Central memory CD8-positive, alpha-beta T cell (primary cell): Measurements from ENCODE around the gene ALKBH2.
"Not testable (repeated sequence)": the region's sequence is repeated elsewhere in the genome, so short reads cannot be mapped to it uniquely, and the experiment has no call there.

Source experiments
- ATAC-seq: fragments of 150-1000 bp; cut with Tn5 transposase; replicated peaks from 2 replicates; pipeline ENCODE4 v1.10.0; 2022; ENCODE audit warnings: mild to moderate bottlenecking, moderate FRiP score, moderate number of reproducible peaks; ENCODE audit not compliant: poor library complexity, severe bottlenecking; ENCODE audit errors: extremely low read depth
- DNase-seq, 2 donors: peaks; one replicate each; pipeline ENCODE4 v3.0.0; 2021; ENCODE audit warnings: low spot score in 2 of 2
- H3K27ac Mint-ChIP-seq: one replicate; pipeline ENCODE4 v1.8.0; 2022; ENCODE audit warnings: low read depth, mild to moderate bottlenecking, moderate library complexity, mixed read lengths
- H3K27me3 Mint-ChIP-seq: one replicate; pipeline ENCODE4 v1.8.0; 2022; ENCODE audit warnings: mixed read lengths
- H3K36me3 Mint-ChIP-seq: one replicate; pipeline ENCODE4 v1.8.0; 2022; ENCODE audit warnings: mild to moderate bottlenecking, moderate library complexity, mixed read lengths; ENCODE audit not compliant: insufficient read depth
- H3K4me1 Mint-ChIP-seq: one replicate; pipeline ENCODE4 v1.8.0; 2022; ENCODE audit warnings: mixed read lengths
- H3K4me3 Mint-ChIP-seq: one replicate; pipeline ENCODE4 v1.8.0; 2022; ENCODE audit warnings: mild to moderate bottlenecking, moderate library complexity, mixed read lengths
- H3K9me3 Mint-ChIP-seq: one replicate; pipeline ENCODE4 v1.8.0; 2022; ENCODE audit warnings: mixed read lengths

ALKBH2 gene

GRCh38 chr12:109053382-109054123 lies 39.7 kb downstream of the ALKBH2 start:
- peaks cover 26% of the 10 kb centered on the region for H3K36me3 Mint-ChIP-seq
- DNase-seq (peak in 1 of 2 donors; percentile 21), ATAC-seq (peak; percentile 71)
- H3K4me1 Mint-ChIP-seq, result peaks cover 21% of the 10 kb centered on the region
- H3K27ac Mint-ChIP-seq, result peak overlapping the region; percentile 98
- H3K27me3 Mint-ChIP-seq, result no peaks in the 10 kb centered on the region
- peak overlapping the region; percentile 88 for H3K4me3 Mint-ChIP-seq
- no peaks in the 10 kb centered on the region for H3K9me3 Mint-ChIP-seq

- ATAC-seq (peak; percentile 68), DNase-seq (peak; percentile 75 to 80)
- peak within 1 kb of the TSS; percentile 98 for H3K27ac Mint-ChIP-seq
- H3K36me3 Mint-ChIP-seq, result peaks cover 19% of the 10 kb centered on the region
- H3K27me3 Mint-ChIP-seq, result no peaks in the 10 kb centered on the region
- H3K4me1 Mint-ChIP-seq, result peaks cover 21% of the 10 kb centered on the region
- no peaks in the 10 kb centered on the region for H3K9me3 Mint-ChIP-seq
- H3K4me3 Mint-ChIP-seq, result peak within 1 kb of the TSS; percentile 88
Measured at GRCh38 chr12:109052414-109053323, 40.6 kb downstream of the ALKBH2 start, which contains the start of gene USP30. TSS of gene USP30 (plus strand) at chr12:109052576. CDS start at chr12:109052679, 103 bp downstream.

DNA sequence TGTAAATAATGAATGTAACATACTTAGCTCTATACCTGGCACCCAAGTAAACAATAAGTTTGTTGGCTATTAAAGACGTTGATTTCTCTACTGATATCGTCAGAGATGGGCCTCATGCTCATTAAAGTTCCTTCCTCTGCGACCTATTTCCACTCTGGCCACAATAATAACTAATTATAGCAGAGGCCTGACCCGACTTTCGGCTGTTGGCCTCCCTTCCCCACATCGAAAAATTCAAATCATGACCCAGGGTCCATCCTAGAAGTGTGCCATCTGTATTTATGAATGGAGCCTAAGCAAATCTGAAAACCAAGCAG lies 41.2 kb downstream of the ALKBH2 start:
- Mint-ChIP-seq H3K4me3 (peak overlapping the region; percentile 88), H3K4me1 (peaks cover 21% of the 10 kb centered on the region), H3K27ac (peak overlapping the region; percentile 98), H3K36me3 (peaks cover 17% of the 10 kb centered on the region), H3K27me3 (no peaks in the 10 kb centered on the region), H3K9me3 (no peaks in the 10 kb centered on the region)
- DNase-seq, result no peak
- no peak for ATAC-seq

DNA sequence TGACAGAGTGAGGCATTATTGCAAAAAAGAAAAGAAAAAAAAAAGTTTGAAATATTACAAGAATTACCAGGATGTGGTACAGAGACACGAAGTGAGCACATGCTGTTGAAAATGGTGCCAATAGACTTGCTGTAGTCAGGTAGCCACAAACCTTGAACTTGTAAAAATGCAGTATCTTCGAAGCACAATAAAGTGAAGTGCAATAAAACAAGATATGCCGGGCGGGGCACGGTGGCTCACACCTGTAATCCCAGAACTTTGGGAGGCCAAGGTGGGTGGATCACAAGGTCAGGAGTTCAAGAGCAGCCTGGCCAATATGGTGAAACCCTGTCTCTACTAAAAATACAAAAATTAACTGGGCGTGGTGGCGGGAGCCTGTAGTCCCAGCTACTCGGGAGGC lies 43.5 kb downstream of the ALKBH2 start:
- Mint-ChIP-seq H3K36me3 (peaks cover 15% of the 10 kb centered on the region), H3K27ac (peak overlapping the region; percentile 80), H3K4me1 (peaks cover 21% of the 10 kb centered on the region)
- H3K9me3 Mint-ChIP-seq, H3K27me3 Mint-ChIP-seq, ATAC-seq, H3K4me3 Mint-ChIP-seq, DNase-seq: not testable (repeated sequence)

DNA sequence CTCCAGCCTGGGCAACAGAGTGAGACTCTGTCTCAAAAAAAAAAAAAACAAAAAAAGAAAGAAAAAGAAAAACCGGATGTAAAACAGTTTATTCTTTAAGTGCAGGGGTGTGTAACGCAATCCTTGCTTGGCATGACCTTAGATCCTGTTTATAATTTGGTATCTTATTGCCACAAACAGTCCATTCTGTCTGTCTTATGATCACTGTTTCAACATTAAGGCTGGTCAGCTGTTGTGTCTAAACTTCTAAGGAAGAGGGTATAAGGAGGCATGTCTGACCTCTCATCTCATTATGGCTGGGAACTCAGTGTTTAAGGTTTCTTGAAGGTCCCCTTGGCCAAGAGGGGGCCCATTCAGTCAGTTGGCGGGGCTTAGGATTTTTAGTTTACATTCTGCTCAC lies 44.6 kb downstream of the ALKBH2 start:
- peak overlapping the region; percentile 7 for H3K4me3 Mint-ChIP-seq
- peaks cover 15% of the 10 kb centered on the region for H3K4me1 Mint-ChIP-seq
- ATAC-seq, DNase-seq, H3K27me3 Mint-ChIP-seq, H3K27ac Mint-ChIP-seq, H3K9me3 Mint-ChIP-seq: not testable (repeated sequence)
- H3K36me3 Mint-ChIP-seq, result peaks cover 14% of the 10 kb centered on the region

- no peak overlapping the region for H3K4me3 Mint-ChIP-seq
- DNase-seq (no peak), ATAC-seq (no peak)
- H3K27me3 Mint-ChIP-seq, result peaks cover 18% of the 10 kb centered on the region
- H3K9me3 Mint-ChIP-seq, result no peaks in the 10 kb centered on the region
- H3K27ac Mint-ChIP-seq, result no peak overlapping the region
- H3K36me3 Mint-ChIP-seq, result peaks cover 5% of the 10 kb centered on the region
- peaks cover 4% of the 10 kb centered on the region for H3K4me1 Mint-ChIP-seq
Measured at GRCh38 chr12:109047081-109047805, 46.0 kb downstream of the ALKBH2 start.

DNA sequence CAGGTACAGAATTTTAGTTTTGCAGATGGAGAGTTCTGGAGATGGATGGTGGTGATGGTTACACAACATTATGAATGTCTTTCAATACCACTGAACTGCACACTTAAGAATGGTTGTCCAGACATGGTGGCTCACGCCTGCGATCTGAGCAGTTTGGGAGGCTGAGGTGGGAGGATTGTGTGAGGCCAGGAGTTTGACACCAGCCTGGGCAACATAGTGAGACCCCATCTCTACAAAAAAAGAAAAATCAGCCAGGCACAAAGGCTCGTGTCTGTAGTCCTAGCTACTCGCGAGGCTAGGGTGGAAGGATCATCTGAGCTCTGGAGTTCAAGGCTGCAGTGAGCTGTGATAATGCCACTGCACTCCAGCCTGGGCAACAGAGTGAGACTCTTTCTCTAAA lies 49.0 kb downstream of the ALKBH2 start:
- H3K4me1 Mint-ChIP-seq, result no peaks in the 10 kb centered on the region

More for the DNA sequence above, 49.0 kb downstream of the ALKBH2 start:
- ATAC-seq (no peak), DNase-seq (no peak)
- Mint-ChIP-seq H3K36me3 (peaks cover 2% of the 10 kb centered on the region), H3K27ac (no peak overlapping the region), H3K4me3 (no peak overlapping the region), H3K9me3 (no peaks in the 10 kb centered on the region), H3K27me3 (peaks cover 33% of the 10 kb centered on the region)
